Activated CD8-positive, alpha-beta T cell treated with anti-CD3 and anti-CD28 coated beads, Interleukin-2, amount 10 ng/mL, durations not matched to agents 7 days and 5 days (primary cell): ENCODE measurements around the gene DIS3L2. TPM values are rescaled to one million over a fixed set of nuclear protein-coding genes. Genes with fewer than 3 reads are reported as not detected.

Experiments
- ATAC-seq: fragments of 150-1000 bp; cut with Tn5 transposase; one replicate; pipeline ENCODE4 v1.10.0; 2021; ENCODE audit warnings: moderate library complexity
- CTCF ChIA-PET: fragments of 350-600 bp; sonication (Branson Sonifier 250); formaldehyde crosslinking; loops from one replicate; lab custom pipeline; 2021; ENCODE audit warnings: antibody characterized with exemption; lab: Charles Lee
- POLR2A ChIA-PET: fragments of 350-600 bp; sonication (Branson Sonifier 250); formaldehyde crosslinking; loops from one replicate; lab custom pipeline; 2021; ENCODE audit warnings: antibody characterized with exemption; lab: Charles Lee
- DNase-seq: peaks from one replicate; pipeline ENCODE4 v3.0.0-alpha.2; 2020
- H3K27ac Mint-ChIP-seq: one replicate; pipeline ENCODE4 v1.8.0; 2021; ENCODE audit warnings: mild to moderate bottlenecking, mixed read lengths
- H3K27me3 Mint-ChIP-seq: one replicate; pipeline ENCODE4 v1.8.0; 2021; ENCODE audit warnings: low read depth, mixed read lengths
- H3K36me3 Mint-ChIP-seq: one replicate; pipeline ENCODE4 v1.8.0; 2021; ENCODE audit warnings: low read depth, mixed read lengths
- H3K4me1 Mint-ChIP-seq: one replicate; pipeline ENCODE4 v1.8.0; 2021; ENCODE audit warnings: low read depth, mixed read lengths
- H3K4me3 Mint-ChIP-seq: one replicate; pipeline ENCODE4 v1.8.0; 2021; ENCODE audit warnings: mild to moderate bottlenecking, mixed read lengths
- H3K9me3 Mint-ChIP-seq: one replicate; pipeline ENCODE4 v1.8.0; 2022; ENCODE audit warnings: mixed read lengths; ENCODE audit not compliant: insufficient read depth
- total RNA-seq, 2 experiments: library from RNA; stranded (reverse); gene quantifications; one replicate each; pipeline ENCODE4 v1.2.3, GENCODE V29; 2021

The DIS3L2 gene
- total RNA-seq, 2 experiments from 2014 or later: 32.2 to 36.2 TPM

GRCh38 chr2:232264081-232264480, 302.6 kb downstream of the DIS3L2 start:
- Mint-ChIP-seq H3K4me1 (no peaks in the 10 kb centered on the region), H3K4me3 (no peak overlapping the region), H3K27me3 (no peaks in the 10 kb centered on the region), H3K27ac (no peak overlapping the region), H3K9me3 (no peaks in the 10 kb centered on the region), H3K36me3 (peaks cover 14% of the 10 kb centered on the region)
- POLR2A ChIA-PET: no interaction called here
- CTCF ChIA-PET: no interaction called here
- ATAC-seq: no peak
- no peak for DNase-seq

GRCh38 chr2:232265329-232265728, 303.8 kb downstream of the DIS3L2 start:
- H3K9me3 Mint-ChIP-seq: no peaks in the 10 kb centered on the region
- no peak for DNase-seq
- no peak overlapping the region for H3K4me3 Mint-ChIP-seq
- no peaks in the 10 kb centered on the region for H3K27me3 Mint-ChIP-seq
- ChIA-PET POLR2A (no interaction called here), CTCF (no interaction called here)
- no peak for ATAC-seq
- H3K36me3 Mint-ChIP-seq: peaks cover 13% of the 10 kb centered on the region
- H3K4me1 Mint-ChIP-seq: no peaks in the 10 kb centered on the region
- no peak overlapping the region for H3K27ac Mint-ChIP-seq

GRCh38 chr2:232268636-232269165, 307.2 kb downstream of the DIS3L2 start:
- DNase-seq (no peak), ATAC-seq (no peak)
- no peak overlapping the region for H3K27ac Mint-ChIP-seq
- H3K4me1 Mint-ChIP-seq: no peaks in the 10 kb centered on the region
- no peaks in the 10 kb centered on the region for H3K27me3 Mint-ChIP-seq
- H3K9me3 Mint-ChIP-seq: no peaks in the 10 kb centered on the region
- peaks cover 6% of the 10 kb centered on the region for H3K36me3 Mint-ChIP-seq
- POLR2A ChIA-PET: no interaction called here
- H3K4me3 Mint-ChIP-seq: no peak overlapping the region
- CTCF ChIA-PET: interaction anchor here (1.2 to 1.3 kb wide), 4 partner anchors 15 to 126 kb away, joined by 3 to 7 read pairs (median 4); no protein-coding TSS in a partner anchor

GRCh38 chr2:232269867-232270266, 308.4 kb downstream of the DIS3L2 start:
- H3K27me3 Mint-ChIP-seq: no peaks in the 10 kb centered on the region
- CTCF ChIA-PET: interaction anchor here (1.2 kb wide), 1 partner anchor 14 kb away, joined by 3 read pairs; no protein-coding TSS in a partner anchor

GRCh38 chr2:232273903-232274643, 312.6 kb downstream of the DIS3L2 start:
- Mint-ChIP-seq H3K27me3 (no peaks in the 10 kb centered on the region), H3K27ac (peak overlapping the region; percentile 4), H3K9me3 (no peaks in the 10 kb centered on the region), H3K4me1 (peaks cover 6% of the 10 kb centered on the region), H3K36me3 (no peaks in the 10 kb centered on the region), H3K4me3 (no peak overlapping the region)
- ATAC-seq: no peak
- POLR2A ChIA-PET: no interaction called here
- CTCF ChIA-PET: interaction anchor here (1.0 kb wide), 1 partner anchor 18 kb away, joined by 5 read pairs; no protein-coding TSS in a partner anchor
- DNase-seq: no peak

More at GRCh38 chr2:232269867-232270266, 308.4 kb downstream of the DIS3L2 start:
- no peak for ATAC-seq
- Mint-ChIP-seq H3K4me1 (no peaks in the 10 kb centered on the region), H3K4me3 (no peak overlapping the region), H3K27ac (no peak overlapping the region), H3K9me3 (no peaks in the 10 kb centered on the region), H3K36me3 (no peaks in the 10 kb centered on the region)
- POLR2A ChIA-PET: no interaction called here
- DNase-seq: no peak

- no peak overlapping the region for H3K4me3 Mint-ChIP-seq
- H3K27ac Mint-ChIP-seq: no peak overlapping the region
- ATAC-seq: no peak
- H3K4me1 Mint-ChIP-seq: peaks cover 6% of the 10 kb centered on the region
- CTCF ChIA-PET: interaction anchor here (1.2 to 3.4 kb wide), 3 partner anchors 11 to 51 kb away, joined by 3 to 21 read pairs (median 4); no protein-coding TSS in a partner anchor
- no peak for DNase-seq
- H3K36me3 Mint-ChIP-seq: peaks cover 5% of the 10 kb centered on the region
- H3K9me3 Mint-ChIP-seq: no peaks in the 10 kb centered on the region
- POLR2A ChIA-PET: interaction anchor here (0.6 kb wide), 1 partner anchor 1056 kb away, joined by 3 read pairs; no protein-coding TSS in a partner anchor
- H3K27me3 Mint-ChIP-seq: no peaks in the 10 kb centered on the region
These were observed 314.2 kb downstream of the DIS3L2 start for GRCh38 chr2:232275670-232276069.

- H3K27ac Mint-ChIP-seq: no peak overlapping the region
- POLR2A ChIA-PET: interaction anchor here (0.6 to 1.0 kb wide), 3 partner anchors 11 to 1056 kb away, joined by 3 read pairs; no protein-coding TSS in a partner anchor
- peaks cover 6% of the 10 kb centered on the region for H3K4me1 Mint-ChIP-seq
- DNase-seq: no peak
- H3K27me3 Mint-ChIP-seq: no peaks in the 10 kb centered on the region
- H3K9me3 Mint-ChIP-seq: no peaks in the 10 kb centered on the region
- CTCF ChIA-PET: interaction anchor here (1.2 to 3.4 kb wide), 3 partner anchors 11 to 50 kb away, joined by 3 to 21 read pairs (median 4); no protein-coding TSS in a partner anchor
- no peak overlapping the region for H3K4me3 Mint-ChIP-seq
- ATAC-seq: no peak
- H3K36me3 Mint-ChIP-seq: peaks cover 7% of the 10 kb centered on the region
These were observed 314.7 kb downstream of the DIS3L2 start for GRCh38 chr2:232276084-232276732.

- POLR2A ChIA-PET: interaction anchor here (0.6 to 1.0 kb wide), 2 partner anchors 10 to 473 kb away, joined by 3 read pairs; no protein-coding TSS in a partner anchor
- H3K36me3 Mint-ChIP-seq: peaks cover 7% of the 10 kb centered on the region
- no peak overlapping the region for H3K27ac Mint-ChIP-seq
- H3K9me3 Mint-ChIP-seq: no peaks in the 10 kb centered on the region
- CTCF ChIA-PET: interaction anchor here (3.4 kb wide), 1 partner anchor 16 kb away, joined by 21 read pairs; no protein-coding TSS in a partner anchor
- DNase-seq (no peak), ATAC-seq (no peak)
- H3K4me3 Mint-ChIP-seq: no peak overlapping the region
- no peaks in the 10 kb centered on the region for H3K27me3 Mint-ChIP-seq
- H3K4me1 Mint-ChIP-seq: peaks cover 6% of the 10 kb centered on the region
These were observed 315.3 kb downstream of the DIS3L2 start for GRCh38 chr2:232276733-232277313.

GRCh38 chr2:232278534-232278933, 317.0 kb downstream of the DIS3L2 start:
- Mint-ChIP-seq H3K4me3 (no peak overlapping the region), H3K27me3 (no peaks in the 10 kb centered on the region), H3K27ac (no peak overlapping the region), H3K4me1 (peaks cover 8% of the 10 kb centered on the region), H3K36me3 (peaks cover 7% of the 10 kb centered on the region), H3K9me3 (no peaks in the 10 kb centered on the region)
- no peak for DNase-seq
- ChIA-PET POLR2A (no interaction called here), CTCF (no interaction called here)
- no peak for ATAC-seq

- no peak for DNase-seq
- Mint-ChIP-seq H3K27me3 (no peaks in the 10 kb centered on the region), H3K9me3 (no peaks in the 10 kb centered on the region), H3K36me3 (peaks cover 7% of the 10 kb centered on the region), H3K4me3 (no peak overlapping the region), H3K27ac (no peak overlapping the region), H3K4me1 (peaks cover 22% of the 10 kb centered on the region)
- ChIA-PET CTCF (interaction anchor here (6.2 kb wide), 1 partner anchor 12 kb away, joined by 35 read pairs; no protein-coding TSS in a partner anchor), POLR2A (no interaction called here)
- no peak for ATAC-seq
These were observed 318.8 kb downstream of the DIS3L2 start for GRCh38 chr2:232280341-232280740.

- ChIA-PET POLR2A (no interaction called here), CTCF (interaction anchor here (1.6 to 6.2 kb wide), 3 partner anchors 11 to 381 kb away, joined by 7 to 35 read pairs (median 7); no protein-coding TSS in a partner anchor)
- H3K9me3 Mint-ChIP-seq: no peaks in the 10 kb centered on the region
- no peak overlapping the region for H3K4me3 Mint-ChIP-seq
- DNase-seq (no peak), ATAC-seq (no peak)
- peaks cover 30% of the 10 kb centered on the region for H3K4me1 Mint-ChIP-seq
- no peaks in the 10 kb centered on the region for H3K27me3 Mint-ChIP-seq
- no peak overlapping the region for H3K27ac Mint-ChIP-seq
- H3K36me3 Mint-ChIP-seq: peaks cover 7% of the 10 kb centered on the region
These were observed 320.5 kb downstream of the DIS3L2 start for GRCh38 chr2:232281858-232282507.
